Measurements from ENCODE around the gene AGPAT3. TPM values are rescaled to one million over a fixed set of nuclear protein-coding genes. Genes with fewer than 3 reads are reported as not detected.

Gene AGPAT3
- total and polyA plus RNA-seq, 3 donors from 2014 or later, result 64.5 to 77.5 (median 69.8) TPM

DNA sequence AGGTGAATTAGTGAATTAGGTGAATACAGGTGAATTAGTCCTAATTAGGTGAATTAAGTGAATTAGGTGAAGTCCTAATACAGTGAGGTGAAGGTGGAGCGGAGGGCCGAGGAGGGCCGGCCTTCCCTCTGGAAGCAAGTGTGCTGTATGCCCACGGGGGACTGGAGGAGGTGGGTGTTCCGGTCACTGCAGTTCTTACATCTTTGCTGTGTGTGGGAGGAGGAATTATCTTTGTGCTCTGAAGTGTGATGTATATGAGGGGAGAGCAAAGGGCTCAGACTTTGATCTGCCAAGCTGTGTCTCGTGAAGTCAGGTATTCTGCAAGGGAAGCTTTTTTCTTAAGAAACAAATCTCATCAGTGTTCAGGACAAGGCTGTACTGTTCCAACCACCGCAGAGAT lies 45.4 kb downstream of the AGPAT3 start:
- TF ChIP-seq POLR2A (IDR thresholded peaks at IDR 0.05), result no peak
- TF ChIP-seq, protein P1, sequence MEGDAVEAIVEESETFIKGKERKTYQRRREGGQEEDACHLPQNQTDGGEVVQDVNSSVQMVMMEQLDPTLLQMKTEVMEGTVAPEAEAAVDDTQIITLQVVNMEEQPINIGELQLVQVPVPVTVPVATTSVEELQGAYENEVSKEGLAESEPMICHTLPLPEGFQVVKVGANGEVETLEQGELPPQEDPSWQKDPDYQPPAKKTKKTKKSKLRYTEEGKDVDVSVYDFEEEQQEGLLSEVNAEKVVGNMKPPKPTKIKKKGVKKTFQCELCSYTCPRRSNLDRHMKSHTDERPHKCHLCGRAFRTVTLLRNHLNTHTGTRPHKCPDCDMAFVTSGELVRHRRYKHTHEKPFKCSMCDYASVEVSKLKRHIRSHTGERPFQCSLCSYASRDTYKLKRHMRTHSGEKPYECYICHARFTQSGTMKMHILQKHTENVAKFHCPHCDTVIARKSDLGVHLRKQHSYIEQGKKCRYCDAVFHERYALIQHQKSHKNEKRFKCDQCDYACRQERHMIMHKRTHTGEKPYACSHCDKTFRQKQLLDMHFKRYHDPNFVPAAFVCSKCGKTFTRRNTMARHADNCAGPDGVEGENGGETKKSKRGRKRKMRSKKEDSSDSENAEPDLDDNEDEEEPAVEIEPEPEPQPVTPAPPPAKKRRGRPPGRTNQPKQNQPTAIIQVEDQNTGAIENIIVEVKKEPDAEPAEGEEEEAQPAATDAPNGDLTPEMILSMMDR (IDR thresholded peaks at IDR 0.05), result no peak
- no peaks in the 10 kb centered on the region for H3K27me3 ChIP-seq
- H3K9me3 ChIP-seq, result no peaks in the 10 kb centered on the region
- H3K36me3 ChIP-seq (ENCODE audit: low read depth, missing control alignments), result no peaks in the 10 kb centered on the region
- intact Hi-C loops (cut with DNase I; ENCODE audit: low total_unique reads), result no loop called here
- 53 to 82% methylated on average over 7 of the region's 7 CpGs for WGBS, 2 donors
- no peak for DNase-seq
- peaks cover 4% of the 10 kb centered on the region for H3K4me1 ChIP-seq
- no peak overlapping the region for H3K27ac ChIP-seq
- no peak overlapping the region for H3K4me3 ChIP-seq

DNA sequence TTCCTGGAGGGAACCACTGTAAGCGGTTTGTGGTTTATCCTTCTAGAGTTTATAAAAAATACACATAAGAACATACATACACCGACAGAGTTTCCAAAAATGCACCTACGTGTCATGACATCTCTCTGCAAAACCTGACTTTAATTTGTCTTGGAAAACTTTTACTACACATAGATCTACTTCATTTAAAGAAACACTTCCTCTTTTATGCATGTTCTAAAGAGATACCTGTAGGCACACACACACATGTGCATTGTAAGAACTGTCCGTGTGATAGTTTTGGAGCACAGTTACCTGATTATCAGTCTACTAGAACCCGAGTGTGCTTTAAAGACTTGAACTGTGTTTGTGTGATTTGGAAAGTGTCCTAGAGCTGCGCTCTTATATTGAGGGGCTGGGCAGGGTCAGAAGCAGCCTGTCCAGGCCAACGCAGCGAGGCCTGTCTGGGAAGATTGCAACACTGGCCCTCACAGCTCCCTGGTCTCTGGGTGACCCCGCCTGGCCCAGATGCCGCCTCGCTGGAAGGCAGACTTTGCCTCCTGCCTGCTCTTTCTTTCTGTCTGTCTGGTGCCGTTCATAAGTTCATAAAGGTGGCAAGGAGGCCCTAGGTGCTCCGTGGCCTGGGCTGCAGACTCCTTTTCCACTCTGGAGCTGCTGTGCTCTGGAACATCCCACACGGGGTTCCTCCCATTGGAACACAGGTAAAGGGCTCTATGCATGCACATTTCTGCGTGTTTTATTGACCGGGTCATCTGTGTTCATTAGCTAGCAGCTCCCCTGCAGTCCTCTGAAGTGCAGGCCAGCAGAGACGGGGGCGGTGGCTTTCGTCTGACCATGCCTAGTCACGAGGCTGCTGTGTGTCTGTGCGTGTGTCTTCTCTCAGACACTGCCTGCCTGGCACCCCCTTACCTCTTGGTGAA lies 46.3 kb downstream of the AGPAT3 start:
- intact Hi-C loops (cut with DNase I; ENCODE audit: low total_unique reads), result no loop called here
- no peak overlapping the region for H3K27ac ChIP-seq
- TF ChIP-seq, protein P1 (IDR thresholded peaks at IDR 0.05), result no peak
- TF ChIP-seq POLR2A (IDR thresholded peaks at IDR 0.05), result no peak
- no peaks in the 10 kb centered on the region for H3K4me1 ChIP-seq
- H3K9me3 ChIP-seq, result no peaks in the 10 kb centered on the region
- WGBS, 2 donors, result 69 to 81% methylated on average over 19 to 21 of the region's 21 CpGs
- no peaks in the 10 kb centered on the region for H3K36me3 ChIP-seq (ENCODE audit: low read depth, missing control alignments)
- DNase-seq, result peak; percentile 68
- no peaks in the 10 kb centered on the region for H3K27me3 ChIP-seq
- H3K4me3 ChIP-seq, result no peak overlapping the region

DNA sequence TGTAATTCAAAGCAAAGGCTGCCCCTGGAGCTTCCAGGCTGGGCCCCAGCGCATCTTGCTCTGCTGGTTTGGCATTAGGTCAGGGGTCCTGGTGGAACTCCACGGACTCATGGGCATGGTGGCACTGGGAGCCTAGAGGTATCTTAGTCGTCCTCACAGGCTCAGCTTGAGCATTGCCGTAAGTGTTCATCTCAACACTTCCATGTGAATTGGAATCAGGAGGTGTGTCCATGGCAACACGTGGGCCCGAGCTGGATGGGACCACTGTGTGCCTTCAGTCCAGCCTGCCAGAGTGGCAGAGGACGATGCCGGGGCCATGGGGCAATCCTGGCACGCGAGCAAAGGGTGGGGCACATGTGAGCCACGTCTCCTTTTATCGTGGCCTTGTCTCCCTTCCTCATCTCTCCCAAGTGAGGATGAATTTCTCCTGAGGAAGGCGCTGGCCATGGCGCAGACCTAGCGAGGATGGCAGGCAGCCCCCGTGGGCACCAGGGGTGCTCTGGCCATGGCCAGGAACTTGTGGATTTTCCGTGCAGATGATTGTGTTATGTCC lies 47.0 kb downstream of the AGPAT3 start:
- Histone ChIP-seq H3K4me1 (no peaks in the 10 kb centered on the region), H3K36me3 (ENCODE audit: low read depth, missing control alignments) (no peaks in the 10 kb centered on the region), H3K9me3 (no peaks in the 10 kb centered on the region), H3K27ac (no peak overlapping the region), H3K4me3 (no peak overlapping the region), H3K27me3 (no peaks in the 10 kb centered on the region)
- WGBS, 2 donors, result 87 to 92% methylated on average over 14 to 17 of the region's 17 CpGs
- TF ChIP-seq, protein P1 (IDR thresholded peaks at IDR 0.05), result no peak
- TF ChIP-seq POLR2A (IDR thresholded peaks at IDR 0.05), result no peak
- DNase-seq, result no peak
- intact Hi-C loops (cut with DNase I; ENCODE audit: low total_unique reads), result no loop called here

DNA sequence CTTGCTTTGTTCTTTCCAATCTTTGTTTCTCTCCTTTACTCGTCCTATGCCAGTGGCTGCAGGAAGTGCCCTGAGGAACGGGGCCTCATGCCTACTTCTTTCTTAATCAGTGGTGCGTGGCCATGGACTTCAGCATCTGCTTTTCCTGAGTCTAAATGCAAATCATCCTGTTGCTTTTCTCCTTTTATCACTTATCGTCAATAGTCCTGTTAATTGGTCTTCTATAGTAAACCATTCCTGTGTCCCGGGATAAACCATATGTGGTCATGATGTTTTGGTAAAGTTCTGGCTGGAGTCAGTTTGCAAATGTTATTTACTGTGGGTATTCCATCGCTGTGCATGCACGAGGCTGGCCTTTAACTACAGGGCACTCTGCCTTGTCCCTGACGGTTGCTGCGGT lies 47.5 kb downstream of the AGPAT3 start:
- WGBS, 2 donors, result 91 to 92% methylated on average over 9 of the region's 9 CpGs
- Histone ChIP-seq H3K27me3 (no peaks in the 10 kb centered on the region), H3K36me3 (ENCODE audit: low read depth, missing control alignments) (no peaks in the 10 kb centered on the region), H3K27ac (no peak overlapping the region), H3K4me1 (no peaks in the 10 kb centered on the region), H3K4me3 (no peak overlapping the region), H3K9me3 (no peaks in the 10 kb centered on the region)
- DNase-seq, result no peak
- intact Hi-C loops (cut with DNase I; ENCODE audit: low total_unique reads), result no loop called here
- TF ChIP-seq POLR2A (IDR thresholded peaks at IDR 0.05), result no peak
- TF ChIP-seq, protein P1 (IDR thresholded peaks at IDR 0.05), result no peak

All from testis (tissue), 3 donors.